ENCODE data around the gene CARD11.

- TF ChIP-seq CTCF (IDR thresholded peaks at IDR 0.05) (no peak), POLR2A (IDR thresholded peaks at IDR 0.05) (no peak)
Measured at GRCh38 chr7:2982831-2983230, 60.8 kb downstream of the CARD11 start.

Data from right lobe of liver (tissue), 4 donors.